Measurements from ENCODE around the gene GET4.
"Not testable (repeated sequence)": the region's sequence is repeated elsewhere in the genome, so short reads cannot be mapped to it uniquely, and the experiment has no call there.

Gene GET4

GRCh38 chr7:845091-845490 lies 31.3 kb upstream of the GET4 start:
- no peak for DNase-seq (ENCODE audit: low read depth in 2 of 2, low spot score in 1 of 2)

GRCh38 chr7:845731-846130 lies 30.6 kb upstream of the GET4 start:
- no peak for DNase-seq (ENCODE audit: low read depth in 2 of 2, low spot score in 1 of 2)

- DNase-seq (ENCODE audit: low read depth in 2 of 2, low spot score in 1 of 2), result not testable (repeated sequence)
These were observed 29.2 kb upstream of the GET4 start for GRCh38 chr7:846958-847650.

DNA sequence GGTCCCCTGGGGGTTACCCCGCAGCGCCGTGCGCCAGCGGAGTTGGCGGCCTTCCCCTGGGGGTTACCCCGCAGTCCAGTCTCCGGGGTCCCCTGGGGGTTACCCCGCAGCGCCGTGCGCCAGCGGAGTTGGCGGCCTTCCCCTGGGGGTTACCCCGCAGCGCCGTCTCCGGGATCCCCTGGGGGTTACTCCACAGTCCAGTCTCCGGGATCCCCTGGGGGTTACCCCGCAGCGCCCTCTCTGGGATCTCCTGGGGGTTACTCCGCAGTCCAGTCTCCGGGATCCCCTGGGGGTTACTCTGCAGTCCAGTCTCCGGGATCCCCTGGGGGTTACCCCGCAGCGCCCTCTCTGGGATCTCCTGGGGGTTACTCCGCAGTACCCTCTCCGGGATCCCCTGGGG lies 28.6 kb upstream of the GET4 start:
- DNase-seq (ENCODE audit: low read depth in 2 of 2, low spot score in 1 of 2), result not testable (repeated sequence)

DNA sequence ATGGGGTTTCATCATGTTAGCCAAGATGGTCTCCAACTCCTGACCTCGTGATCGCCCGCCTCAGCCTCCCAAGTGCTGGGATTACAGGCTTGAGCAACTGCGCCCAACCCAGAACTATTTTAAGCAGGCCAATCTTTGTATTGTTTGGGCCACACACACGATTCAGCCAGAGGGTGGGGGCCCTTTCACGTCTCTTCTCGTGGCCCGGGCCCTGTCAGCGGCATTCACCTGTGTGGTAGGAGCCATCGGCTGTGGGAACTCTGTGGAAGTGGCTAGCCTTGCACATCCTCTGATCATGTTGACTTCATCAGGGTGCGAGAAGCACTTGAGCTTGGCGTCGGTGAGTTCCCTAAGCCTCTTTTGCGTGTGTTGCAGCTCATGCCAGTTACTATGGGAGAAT lies 27.2 kb upstream of the GET4 start:
- DNase-seq (ENCODE audit: low read depth in 2 of 2, low spot score in 1 of 2), result no peak

DNA sequence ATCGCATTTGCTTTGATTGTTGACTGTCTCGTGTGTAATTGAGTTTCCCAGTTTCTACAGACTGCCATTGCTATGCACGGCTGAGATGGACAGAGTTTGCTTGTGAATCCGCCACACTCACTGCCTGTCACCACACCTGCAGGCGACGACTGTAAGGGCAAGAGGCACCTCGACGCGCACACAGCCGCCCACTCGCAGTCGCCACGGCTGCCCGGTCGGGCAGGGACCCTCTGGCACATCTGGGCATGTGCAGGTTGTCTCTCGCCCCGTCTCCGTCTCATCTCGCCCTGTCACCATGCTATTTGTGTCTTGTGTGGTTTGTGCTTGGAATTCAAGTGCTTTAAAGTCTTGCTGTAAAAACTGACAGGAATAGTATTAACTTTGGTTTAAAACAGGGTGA lies 26.6 kb upstream of the GET4 start:
- DNase-seq (ENCODE audit: low read depth in 2 of 2, low spot score in 1 of 2), result no peak

DNA sequence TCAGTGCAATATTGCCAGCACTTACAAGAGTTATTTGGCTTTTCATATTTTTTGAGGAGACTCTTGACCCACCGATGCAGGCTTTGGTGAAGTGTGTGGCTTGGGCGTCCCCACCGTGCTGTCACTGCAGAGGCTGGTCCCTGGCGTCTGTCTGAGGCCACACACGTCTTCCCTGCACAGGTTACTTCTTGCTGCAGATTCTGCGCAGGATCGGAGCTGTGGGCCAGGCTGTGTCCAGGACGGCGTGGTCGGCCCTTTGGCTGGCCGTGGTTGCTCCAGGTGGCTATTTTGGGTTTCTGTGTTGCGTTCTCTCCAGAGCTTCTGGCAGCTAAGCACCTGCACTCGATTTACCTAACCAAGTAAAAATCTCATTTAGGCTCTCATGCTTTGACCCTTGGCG lies 25.1 kb upstream of the GET4 start:
- DNase-seq (ENCODE audit: low read depth in 2 of 2, low spot score in 1 of 2), result no peak

DNA sequence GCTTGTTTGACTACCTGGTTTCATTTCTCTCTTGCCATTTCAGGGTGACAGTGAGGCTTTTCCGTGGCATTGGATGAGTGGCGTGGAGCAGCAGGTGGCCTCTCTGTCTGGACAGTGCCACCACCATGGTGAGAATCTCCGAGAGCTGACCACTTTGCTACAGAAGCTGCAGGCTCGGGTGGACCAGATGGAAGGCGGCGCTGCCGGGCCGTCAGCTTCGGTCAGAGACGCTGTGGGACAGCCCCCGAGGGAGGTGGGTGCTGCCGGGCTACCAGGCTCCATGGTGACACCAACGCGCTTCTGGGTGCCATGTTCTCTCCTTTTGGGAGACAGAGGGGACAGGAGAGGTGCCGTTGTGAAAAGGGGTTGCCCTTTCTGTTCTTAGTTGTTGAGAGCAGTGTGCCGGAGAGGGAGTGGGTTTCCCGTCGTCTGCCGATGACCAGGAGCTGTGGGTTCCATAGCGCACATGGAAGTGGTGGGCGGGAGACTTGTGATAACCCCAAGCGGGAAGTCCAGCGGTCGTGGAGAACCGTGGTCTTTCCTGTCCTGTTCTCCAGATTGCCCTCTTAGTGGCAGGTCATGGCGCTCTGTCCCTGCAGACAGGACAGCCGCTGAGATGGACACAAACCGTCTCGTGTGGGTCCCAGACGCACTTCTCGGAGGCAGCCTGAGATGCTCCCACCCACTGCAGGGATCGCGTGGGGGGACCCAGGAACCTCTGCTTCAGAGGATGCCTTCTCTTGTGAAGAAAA lies 22.8 kb upstream of the GET4 start:
- DNase-seq (ENCODE audit: low read depth in 2 of 2, low spot score in 1 of 2), result no peak

DNA sequence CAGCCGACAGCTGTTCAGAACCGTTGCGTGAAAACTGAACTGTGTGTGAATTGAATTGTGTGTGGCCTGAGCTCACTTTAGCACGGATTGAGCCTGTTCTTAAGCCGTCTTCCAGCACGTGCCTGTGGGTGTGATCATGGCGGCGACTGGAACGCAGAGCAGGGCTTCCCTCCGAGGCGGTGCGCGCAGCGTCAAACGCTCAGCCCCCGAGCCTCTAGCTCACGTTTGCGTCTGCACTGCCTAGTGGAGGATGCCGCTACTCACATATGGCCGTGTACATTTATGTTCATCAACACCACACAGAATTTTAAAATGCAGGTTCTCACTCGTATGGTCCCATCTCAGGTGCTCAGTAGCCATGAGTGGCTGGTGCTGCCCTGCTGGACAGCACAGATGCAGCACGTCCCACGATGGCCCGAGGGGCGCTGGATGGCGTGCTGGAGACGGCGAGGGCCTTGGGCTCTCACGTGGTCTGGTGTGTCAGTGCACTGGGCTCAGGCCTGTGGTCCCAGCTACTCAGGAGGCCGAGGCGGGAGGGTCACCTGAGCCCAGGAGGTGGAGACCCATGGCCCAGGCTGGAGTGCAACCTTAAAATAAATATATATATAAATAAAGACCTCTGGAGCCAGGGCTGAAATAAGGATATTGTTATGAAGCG lies 22.1 kb upstream of the GET4 start:
- DNase-seq (ENCODE audit: low read depth in 2 of 2, low spot score in 1 of 2), result no peak

DNA sequence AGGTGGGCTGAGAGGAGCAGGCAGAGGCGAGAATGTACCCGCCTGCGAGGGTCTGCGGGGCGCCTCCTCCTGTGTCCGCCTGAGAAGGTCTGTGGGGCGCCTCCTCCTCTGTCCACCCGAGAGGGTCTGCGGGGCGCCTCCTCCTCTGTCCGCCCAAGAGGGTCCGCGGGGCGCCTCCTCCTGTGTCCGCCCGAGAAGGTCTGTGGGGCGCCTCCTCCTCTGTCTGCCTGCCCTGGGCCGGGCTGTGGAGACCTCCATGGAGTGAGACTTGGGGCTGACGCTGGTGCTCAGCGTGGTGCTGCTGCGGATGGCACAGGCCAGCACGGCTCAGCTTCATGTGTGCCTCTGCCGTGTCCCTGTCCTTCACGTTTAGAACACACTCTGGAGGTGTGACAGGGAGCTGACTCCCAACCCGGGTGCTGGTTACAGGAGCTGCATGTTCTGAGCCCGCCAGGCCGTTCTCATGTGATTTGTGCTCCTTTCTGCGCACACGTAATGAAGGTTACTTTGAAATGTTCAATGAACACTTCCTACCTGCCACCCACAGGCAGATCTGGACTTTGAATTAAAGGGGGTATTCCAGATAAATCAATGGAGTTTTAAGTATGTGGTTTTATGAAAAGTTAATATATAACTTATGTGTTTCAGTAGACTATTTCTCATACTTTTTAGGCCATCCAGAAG lies 20.5 kb upstream of the GET4 start:
- DNase-seq (ENCODE audit: low read depth in 2 of 2, low spot score in 1 of 2), result no peak

DNA sequence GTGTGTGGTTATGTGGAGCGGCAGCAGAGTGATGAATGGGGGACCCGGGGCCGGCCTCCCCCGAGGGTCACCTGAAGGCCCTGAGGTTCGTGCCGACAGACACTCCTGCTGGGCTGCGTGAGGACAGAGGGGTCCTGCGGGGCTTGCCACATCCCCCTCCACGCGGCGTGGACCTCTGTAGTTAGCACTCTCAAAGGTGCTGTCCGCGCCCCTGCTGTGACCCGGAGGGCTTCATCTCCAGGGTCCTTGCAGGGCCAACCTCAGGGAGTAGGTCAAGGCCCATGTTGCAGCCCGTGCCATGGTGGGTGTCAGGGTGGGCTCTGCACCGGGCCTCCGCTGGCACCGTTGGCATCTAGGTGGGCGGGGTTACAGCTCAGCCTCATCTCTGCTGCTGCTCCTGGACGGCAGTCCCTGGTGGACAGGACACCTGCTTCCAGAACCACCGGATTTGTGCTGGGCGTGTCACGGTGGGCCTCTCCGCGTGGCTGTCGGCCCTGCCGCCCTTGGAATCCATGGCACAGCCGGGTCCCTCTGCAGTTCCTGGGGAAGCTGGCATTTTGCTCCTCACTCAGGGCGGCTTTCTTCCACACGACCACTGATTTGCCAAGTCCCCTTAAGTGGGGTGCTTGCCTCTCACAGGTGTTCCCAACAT lies 19.8 kb upstream of the GET4 start:
- no peak for DNase-seq (ENCODE audit: low read depth in 2 of 2, low spot score in 1 of 2)

DNA sequence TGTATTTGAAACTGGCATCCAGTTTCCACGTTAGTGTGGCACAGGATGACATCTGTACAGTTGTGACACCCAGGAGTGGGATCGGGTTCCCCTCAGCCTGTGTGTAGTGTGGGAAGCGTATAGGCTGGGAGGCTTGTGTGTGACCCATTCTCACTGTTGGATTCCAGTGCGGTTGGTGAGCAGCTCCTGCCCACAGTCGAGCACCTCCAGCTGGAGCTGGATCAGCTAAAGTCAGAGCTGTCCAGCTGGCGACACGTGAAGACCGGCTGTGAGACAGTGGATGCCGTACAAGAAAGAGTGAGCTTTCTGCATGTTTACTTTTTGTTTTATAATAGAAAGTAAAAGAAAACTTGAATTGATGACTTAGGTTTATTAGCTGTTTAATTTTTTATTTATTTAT lies 18.7 kb upstream of the GET4 start:
- no peak for DNase-seq (ENCODE audit: low read depth in 2 of 2, low spot score in 1 of 2)

GRCh38 chr7:859359-860030 lies 16.9 kb upstream of the GET4 start:
- DNase-seq (ENCODE audit: low read depth in 2 of 2, low spot score in 1 of 2), result no peak

DNA sequence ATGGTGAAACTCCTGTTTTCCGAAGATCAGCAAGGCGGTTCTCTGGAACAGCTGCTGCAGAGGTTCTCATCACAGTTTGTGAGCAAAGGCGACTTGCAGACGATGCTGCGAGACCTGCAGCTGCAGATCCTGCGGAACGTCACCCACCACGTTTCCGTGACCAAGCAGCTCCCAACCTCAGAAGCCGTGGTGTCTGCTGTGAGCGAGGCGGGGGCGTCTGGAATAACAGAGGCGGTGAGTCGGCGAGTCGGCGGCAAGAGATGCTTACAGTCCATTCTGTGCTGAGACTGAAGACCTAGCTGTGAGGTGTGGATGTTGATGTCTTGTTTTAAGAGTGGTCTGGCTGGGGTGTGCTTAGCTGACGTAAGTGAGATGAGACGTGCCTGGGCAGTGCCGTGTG lies 16.2 kb upstream of the GET4 start:
- DNase-seq (ENCODE audit: low read depth in 2 of 2, low spot score in 1 of 2), result no peak

- no peak for DNase-seq (ENCODE audit: low read depth in 2 of 2, low spot score in 1 of 2)
These were observed 15.1 kb upstream of the GET4 start for GRCh38 chr7:861222-861621.

DNA sequence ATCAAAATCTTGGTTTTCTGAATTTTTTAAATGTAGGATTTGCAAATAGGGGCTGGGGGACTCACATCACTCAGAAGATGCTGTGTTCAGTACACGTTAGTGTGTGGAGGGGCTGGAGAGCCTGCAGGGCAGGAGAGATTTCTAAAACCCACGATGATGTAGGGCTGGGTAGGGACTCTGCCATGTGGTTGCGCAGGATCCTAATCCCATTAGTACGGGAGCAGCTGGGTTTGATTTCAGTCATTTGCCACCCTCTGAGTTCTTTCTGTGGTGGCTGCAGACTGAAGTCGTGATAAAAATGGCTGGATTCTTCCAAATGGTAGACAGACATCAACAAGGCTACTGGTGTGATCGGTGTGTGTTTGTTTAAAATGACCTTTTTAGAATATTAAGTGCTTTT lies 14.2 kb upstream of the GET4 start:
- no peak for DNase-seq (ENCODE audit: low read depth in 2 of 2, low spot score in 1 of 2)

- no peak for DNase-seq (ENCODE audit: low read depth in 2 of 2, low spot score in 1 of 2)
These were observed 13.2 kb upstream of the GET4 start for GRCh38 chr7:863106-863505.

- no peak for DNase-seq (ENCODE audit: low read depth in 2 of 2, low spot score in 1 of 2)
These were observed 10.4 kb upstream of the GET4 start for GRCh38 chr7:865921-866320.

GRCh38 chr7:867001-867405 lies 9.4 kb upstream of the GET4 start:
- DNase-seq (ENCODE audit: low read depth in 2 of 2, low spot score in 1 of 2), result no peak

GRCh38 chr7:867406-868188 lies 8.8 kb upstream of the GET4 start:
- DNase-seq (ENCODE audit: low read depth in 2 of 2, low spot score in 1 of 2), result no peak

Measured in stimulated activated CD8-positive, alpha-beta memory T cell treated with anti-CD3 and anti-CD28 coated beads, Interleukin-4, amount 100 ng/mL, for 1 hour (primary cell).